Esophagus (tissue), 2 donors: Measurements from ENCODE around the gene TEAD4. TPM values are rescaled to one million over a fixed set of nuclear protein-coding genes. Genes with fewer than 3 reads are reported as not detected.

Experiments
- H3K27ac ChIP-seq, 2 donors: one replicate each; pipeline ENCODE4 v1.5.1; 2013; ENCODE audit warnings: low read depth in 2 of 2, mild to moderate bottlenecking in 2 of 2, inconsistent platforms in 1 of 2, low read length in 1 of 2, moderate library complexity in 1 of 2
- H3K27me3 ChIP-seq, 2 donors: one replicate each; pipeline ENCODE4 v1.6.1; 2013; ENCODE audit warnings: low read length in 2 of 2, control low read depth in 1 of 2, mild to moderate bottlenecking in 1 of 2; ENCODE audit not compliant: insufficient read depth in 2 of 2, control insufficient read depth in 1 of 2
- H3K36me3 ChIP-seq, 2 donors: one replicate each; pipeline ENCODE4 v1.6.1; 2013; ENCODE audit warnings: low read length in 1 of 2; ENCODE audit not compliant: control insufficient read depth in 2 of 2, insufficient read depth in 2 of 2
- H3K4me1 ChIP-seq, 2 donors: one replicate each; pipeline ENCODE4 v1.6.1; 2013; ENCODE audit warnings: low read length in 1 of 2; ENCODE audit not compliant: control insufficient read depth in 2 of 2, insufficient read depth in 2 of 2
- H3K4me3 ChIP-seq, 2 donors: one replicate each; pipeline ENCODE4 v1.5.1; 2013; ENCODE audit warnings: low read length in 2 of 2, mild to moderate bottlenecking in 2 of 2, low read depth in 1 of 2, moderate library complexity in 1 of 2
- H3K9me3 ChIP-seq, 2 donors: one replicate each; pipeline ENCODE4 v1.6.1; 2013; ENCODE audit warnings: mild to moderate bottlenecking in 2 of 2, low read depth in 1 of 2, low read length in 1 of 2, moderate library complexity in 1 of 2; ENCODE audit not compliant: control insufficient read depth in 2 of 2, insufficient read depth in 1 of 2
- WGBS, 2 donors: extraction: QIAGEN DNeasy Blood & Tissue Kit; methylation state at CpG; one replicate each; pipeline ENCODE4 v1.1.7; 2013; 5-methylcytosine and 5-hydroxymethylcytosine counted together
- polyA plus RNA-seq, 2 donors: library from polyadenylated mRNA; stranded (reverse); fragments of 200-250 nt; gene quantifications; one replicate each; pipeline ENCODE4 v1.2.3, GENCODE V29; 2013
- donor health status: healthy with polysubstance abuse.
- donor health status: Bipolar disorder and iron deficiency.

TEAD4 gene
- polyA plus RNA-seq, 2 donors: 4.2 to 8.5 TPM

DNA sequence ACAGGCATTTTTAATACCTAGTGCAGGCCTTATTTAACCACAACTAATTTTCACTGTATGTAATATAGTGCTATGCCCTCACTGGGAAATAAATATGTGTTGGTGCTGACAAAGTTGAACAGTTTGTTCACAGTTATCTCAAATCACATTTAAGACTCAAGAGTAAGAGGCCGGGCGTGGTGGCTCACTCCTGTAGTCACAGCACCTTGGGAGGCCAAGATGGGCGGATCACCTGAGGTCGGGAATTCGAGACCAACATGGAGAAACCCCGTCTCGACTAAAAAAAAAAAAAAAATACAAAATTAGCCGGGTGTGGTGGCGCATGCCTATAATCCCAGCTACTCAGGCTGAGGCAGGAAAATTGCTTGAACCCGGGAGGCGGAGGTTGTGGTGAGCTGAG is 22.9 kb upstream of the TEAD4 start:
- Histone ChIP-seq H3K9me3 (no peaks in the 10 kb centered on the region), H3K27ac (no peak overlapping the region), H3K4me1 (no peaks in the 10 kb centered on the region), H3K27me3 (no peaks in the 10 kb centered on the region), H3K4me3 (no peak overlapping the region), H3K36me3 (peaks cover 20 to 27% of the 10 kb centered on the region in 2 donors)
- 93 to 94% methylated on average over 11 of the region's 11 CpGs for WGBS, 2 donors

- Histone ChIP-seq H3K27ac (no peak overlapping the region), H3K4me3 (no peak overlapping the region), H3K9me3 (no peaks in the 10 kb centered on the region), H3K36me3 (peaks cover 18 to 24% of the 10 kb centered on the region in 2 donors), H3K27me3 (no peaks in the 10 kb centered on the region), H3K4me1 (no peaks in the 10 kb centered on the region)
- WGBS, 2 donors: 74 to 80% methylated on average over 3 of the region's 3 CpGs
Observed at GRCh38 chr12:2937500-2937899, 21.7 kb upstream of the TEAD4 start.

DNA sequence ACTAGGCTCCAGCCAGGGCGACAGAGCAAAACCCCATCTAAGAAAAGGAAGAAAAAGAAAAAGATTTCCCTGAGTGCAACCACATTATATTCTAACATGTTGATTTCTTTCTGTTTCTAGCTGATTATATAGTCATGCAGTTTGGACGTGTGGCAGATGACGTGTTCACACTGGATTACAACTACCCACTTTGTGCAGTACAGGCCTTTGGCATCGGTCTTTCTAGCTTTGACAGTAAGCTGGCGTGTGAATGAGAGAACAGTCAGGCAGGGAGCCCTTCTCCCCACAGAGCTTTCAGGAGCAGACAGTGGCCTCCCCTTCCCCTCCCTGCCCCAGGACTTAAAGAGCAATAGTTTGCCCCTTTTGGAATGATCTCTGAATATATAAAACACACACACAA is 20.0 kb upstream of the TEAD4 start:
- Histone ChIP-seq H3K36me3 (peaks cover 18% of the 10 kb centered on the region in 2 donors), H3K4me1 (no peaks in the 10 kb centered on the region), H3K4me3 (no peak overlapping the region), H3K27ac (no peak overlapping the region), H3K9me3 (no peaks in the 10 kb centered on the region), H3K27me3 (no peaks in the 10 kb centered on the region)
- 88 to 91% methylated on average over 5 of the region's 5 CpGs for WGBS, 2 donors

- Histone ChIP-seq H3K27ac (no peak overlapping the region), H3K4me1 (no peaks in the 10 kb centered on the region), H3K4me3 (no peak overlapping the region), H3K36me3 (peaks cover 13 to 15% of the 10 kb centered on the region in 2 donors), H3K9me3 (no peaks in the 10 kb centered on the region), H3K27me3 (no peaks in the 10 kb centered on the region)
- 57 to 60% methylated on average over 10 of the region's 10 CpGs for WGBS, 2 donors
Observed at GRCh38 chr12:2940564-2940963, 18.6 kb upstream of the TEAD4 start.

DNA sequence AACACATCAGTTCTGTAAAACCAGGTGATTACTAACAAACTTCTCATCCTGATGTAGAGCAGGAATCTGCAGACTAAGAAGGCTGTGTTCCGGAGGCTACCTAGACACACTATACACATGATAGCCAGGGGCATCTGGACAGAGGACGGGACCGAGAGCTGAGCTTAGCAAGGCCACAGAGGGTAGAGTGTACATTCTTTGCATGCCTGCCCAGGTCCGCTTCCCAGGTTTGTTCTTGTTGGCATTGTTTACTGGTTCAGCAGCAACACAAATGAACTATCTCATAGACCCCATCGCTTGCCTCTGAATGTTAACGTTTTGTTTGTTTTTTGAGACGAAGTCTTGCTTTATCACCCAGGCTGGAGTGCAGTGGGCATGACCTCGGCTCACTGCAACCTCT is 17.7 kb upstream of the TEAD4 start:
- H3K27me3 ChIP-seq: no peaks in the 10 kb centered on the region
- H3K36me3 ChIP-seq: peaks cover 13 to 15% of the 10 kb centered on the region in 2 donors
- no peak overlapping the region for H3K27ac ChIP-seq
- H3K9me3 ChIP-seq: no peaks in the 10 kb centered on the region
- no peaks in the 10 kb centered on the region for H3K4me1 ChIP-seq
- WGBS, 2 donors: 78 to 83% methylated on average over 8 of the region's 8 CpGs
- no peak overlapping the region for H3K4me3 ChIP-seq

DNA sequence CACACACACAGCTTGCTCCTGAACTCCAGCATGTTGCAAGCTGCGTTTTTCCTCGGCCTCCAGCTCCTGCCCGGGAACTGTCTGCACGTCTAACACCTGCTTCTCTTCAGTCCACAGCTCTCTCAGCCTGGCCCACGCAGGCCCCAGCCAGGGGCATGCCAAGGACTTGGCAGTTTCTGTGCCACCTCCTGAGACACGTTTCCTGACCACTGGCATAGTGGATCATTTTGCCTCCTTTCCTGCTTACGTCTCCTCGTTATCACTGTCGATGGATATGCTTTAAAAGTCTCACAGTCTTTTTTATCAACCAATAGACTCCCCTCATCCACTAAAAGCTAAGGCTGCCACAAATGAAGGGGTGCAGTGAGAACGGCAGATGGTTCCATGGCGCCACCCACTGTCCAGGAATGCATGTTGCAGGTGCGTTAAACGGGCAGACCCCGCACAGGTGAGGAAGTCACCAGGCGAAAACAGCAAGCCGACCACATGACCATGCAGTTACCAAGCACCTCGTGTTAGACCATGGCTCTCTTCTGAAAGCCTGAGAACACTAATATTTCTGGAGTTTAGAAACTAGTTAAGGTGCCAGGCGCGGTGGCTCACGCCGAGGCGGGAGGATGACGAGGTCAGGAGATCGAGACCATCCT is 14.7 kb upstream of the TEAD4 start:
- Histone ChIP-seq H3K27me3 (no peaks in the 10 kb centered on the region), H3K4me1 (no peaks in the 10 kb centered on the region), H3K9me3 (no peaks in the 10 kb centered on the region), H3K27ac (no peak overlapping the region), H3K4me3 (no peak overlapping the region), H3K36me3 (peaks cover 8 to 13% of the 10 kb centered on the region in 2 donors)
- 27 to 28% methylated on average over 24 of the region's 24 CpGs for WGBS, 2 donors

DNA sequence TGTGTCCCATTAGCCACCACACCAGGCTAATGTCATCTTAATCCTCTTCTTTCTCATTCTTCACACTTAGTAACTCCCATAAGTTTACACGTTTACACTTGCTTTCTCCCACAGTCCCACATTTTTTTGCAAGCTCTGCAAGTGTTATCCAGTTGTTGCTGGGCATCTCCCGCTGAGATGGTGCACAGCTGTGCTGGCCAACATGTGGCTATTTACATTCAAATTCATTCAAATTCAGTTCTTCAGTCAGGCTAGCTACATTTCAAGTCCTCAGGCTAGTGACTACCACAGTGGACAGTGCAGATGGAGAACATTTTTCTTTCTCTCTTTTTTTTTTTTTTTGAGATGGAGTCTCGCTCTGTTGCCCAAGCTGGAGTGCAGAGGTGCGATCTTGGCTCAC is 9.8 kb upstream of the TEAD4 start:
- Histone ChIP-seq H3K9me3 (no peaks in the 10 kb centered on the region), H3K36me3 (no peaks in the 10 kb centered on the region), H3K4me3 (no peak overlapping the region), H3K27ac (no peak overlapping the region), H3K27me3 (no peaks in the 10 kb centered on the region), H3K4me1 (no peaks in the 10 kb centered on the region)
- 73 to 75% methylated on average over 4 of the region's 4 CpGs for WGBS, 2 donors

- Histone ChIP-seq H3K9me3 (no peaks in the 10 kb centered on the region), H3K27ac (no peak overlapping the region), H3K4me1 (peaks cover 2 to 17% of the 10 kb centered on the region in 2 donors), H3K36me3 (no peaks in the 10 kb centered on the region), H3K4me3 (no peak overlapping the region), H3K27me3 (no peaks in the 10 kb centered on the region)
- WGBS, 2 donors: 83 to 91% methylated on average over 1 of the region's 1 CpG
Observed at GRCh38 chr12:2955888-2956287, 3.3 kb upstream of the TEAD4 start.

DNA sequence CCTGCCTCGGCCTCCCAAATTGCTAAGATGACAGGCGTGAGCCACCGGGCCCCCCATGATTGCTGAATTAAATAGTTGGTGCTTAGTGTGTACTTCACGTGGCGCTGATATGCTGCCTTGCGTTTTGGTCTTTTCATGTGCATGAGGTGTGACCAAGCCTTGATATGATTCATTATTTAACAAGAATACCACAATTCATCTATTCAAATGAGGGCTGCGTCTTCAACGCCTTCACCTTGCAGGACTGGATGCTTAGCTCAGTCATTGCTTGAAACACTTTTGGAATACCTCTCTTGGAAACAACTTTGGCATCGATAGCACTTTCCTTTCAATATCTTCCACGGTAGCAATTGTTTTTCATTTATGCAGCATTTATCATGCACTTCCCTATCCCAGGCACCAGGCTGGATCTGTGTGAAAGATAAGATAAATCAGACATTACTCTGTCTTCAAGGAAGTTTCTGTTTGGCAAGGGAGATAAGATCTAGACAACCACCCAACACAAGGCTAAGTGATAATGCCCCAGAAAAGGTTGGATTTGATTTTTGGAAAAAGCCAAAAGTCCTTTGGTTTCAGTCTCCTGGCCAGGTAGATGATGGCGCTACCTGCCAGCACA is 1.3 kb upstream of the TEAD4 start:
- WGBS, 2 donors: 45 to 51% methylated on average over 11 of the region's 11 CpGs

More for the DNA sequence above, 1.3 kb upstream of the TEAD4 start:
- Histone ChIP-seq H3K36me3 (no peaks in the 10 kb centered on the region), H3K27ac (peak overlapping the region; percentile 75 to 80), H3K27me3 (no peaks in the 10 kb centered on the region), H3K4me1 (peaks cover 3 to 21% of the 10 kb centered on the region in 2 donors), H3K4me3 (peak overlapping the region; percentile 26 to 72), H3K9me3 (no peaks in the 10 kb centered on the region)
